HepG2 (cell line): ENCODE measurements around the gene CCSER2. TPM values are rescaled to one million over a fixed set of nuclear protein-coding genes. Genes with fewer than 3 reads are reported as not detected.

Experiments
- ATAC-seq: fragments of 200-7000 bp; cut with Tn5 transposase; 3 replicates; pipeline ENCODE4 v1.9.1; 2020; ENCODE audit warnings: mild to moderate bottlenecking, moderate library complexity
- BruUV-seq: library from RNA; stranded (reverse); fragments of 400-500 nt; replicated peaks from 2 replicates; lab custom pipeline; 2021; lab: Mats Ljungman, UMichigan
- CTCF ChIA-PET: fragments of 300-600 bp; formaldehyde crosslinking; extraction: SDS; loops from one replicate; lab custom pipeline; 2021; ENCODE audit warnings: low total read pairs, inconsistent platforms, low intra/inter-chr PET ratio; lab: Yijun Ruan, JAX
- POLR2A ChIA-PET: fragments of 350-600 bp; sonication (Branson Sonifier 250); formaldehyde crosslinking; loops from one replicate; lab custom pipeline; 2020; ENCODE audit warnings: antibody characterized with exemption, inconsistent platforms; lab: Yijun Ruan, JAX
- DNase-seq: peaks from one replicate; pipeline ENCODE4 v3.0.0-alpha.2; 2015; ENCODE audit warnings: low spot score
- FAIRE-seq: peaks from 3 replicates; lab custom pipeline; 2011; peaks lifted over from hg19 to GRCh38; lab: Jason Lieb, UNC
- H2AFZ ChIP-seq: one replicate; pipeline ENCODE4 v1.6.1; 2011; ENCODE audit warnings: low read length, inconsistent platforms
- H3K27ac ChIP-seq: fragments of 300-600 bp; 3 replicates; pipeline ENCODE4 v1.8.0; 2011; ENCODE audit warnings: mixed run types, mild to moderate bottlenecking, mixed read lengths, low read length, inconsistent platforms; ENCODE audit not compliant: insufficient read depth; ENCODE audit errors: extremely low read length
- H3K27me3 ChIP-seq, 2 experiments: fragments of 200-600 bp in 1 of 2; 2 replicates in 1 of 2; 3 replicates in 1 of 2; pipeline versions ENCODE4 v1.6.0 to v1.8.0; 2011; ENCODE audit warnings: low read length in 2 of 2, mild to moderate bottlenecking in 2 of 2, moderate library complexity in 2 of 2, inconsistent platforms in 1 of 2; ENCODE audit not compliant: insufficient read depth in 2 of 2, control insufficient read depth in 1 of 2
- H3K36me3 ChIP-seq, 2 experiments: fragments of 200-600 bp in 1 of 2; replicated peaks in 1 of 2; 2 replicates in 1 of 2; 3 replicates in 1 of 2; pipeline versions ENCODE4 v1.5.1 to v1.8.0; 2011; ENCODE audit warnings: low read length in 2 of 2, inconsistent platforms in 1 of 2; ENCODE audit not compliant: insufficient read depth in 2 of 2, control insufficient read depth in 1 of 2
- H3K4me1 ChIP-seq: 2 replicates; pipeline ENCODE4 v1.5.1; 2012; ENCODE audit warnings: low read length, inconsistent platforms; ENCODE audit not compliant: insufficient read depth
- H3K4me2 ChIP-seq: 2 replicates; pipeline ENCODE4 v1.6.0; 2011; ENCODE audit warnings: low read depth, low read length, inconsistent platforms
- H3K4me3 ChIP-seq, 3 experiments: fragments of 200-600 bp in 1 of 3; sonication (generic), shearing (Covaris generic) in 1 of 3; replicated peaks in 1 of 3; 2 replicates each; pipeline ENCODE4 v1.5.1; 2011 to 2016; ENCODE audit warnings: low read length in 3 of 3, inconsistent platforms in 2 of 3, low read depth in 2 of 3, mild to moderate bottlenecking in 2 of 3, control low read depth in 1 of 3, mixed read lengths in 1 of 3; ENCODE audit not compliant: insufficient read depth in 1 of 3
- H3K79me2 ChIP-seq: one replicate; pipeline ENCODE4 v1.6.1; 2011; ENCODE audit warnings: low read length, inconsistent platforms; ENCODE audit not compliant: insufficient read depth
- H3K9ac ChIP-seq: 2 replicates; pipeline ENCODE4 v1.6.0; 2011; ENCODE audit warnings: mild to moderate bottlenecking, low read depth, low read length, inconsistent platforms; ENCODE audit not compliant: insufficient read depth
- H3K9me3 ChIP-seq: 2 replicates; pipeline ENCODE4 v1.5.1; 2012; ENCODE audit warnings: mild to moderate bottlenecking, low read length
- H4K20me1 ChIP-seq: 2 replicates; pipeline ENCODE4 v1.6.0; 2011; ENCODE audit warnings: inconsistent platforms, mild to moderate bottlenecking, low read length, moderate library complexity; ENCODE audit not compliant: insufficient read depth
- FOXA3 ChIP-seq: IDR thresholded peaks from 2 replicates; pipeline ENCODE4 v1.6.1; 2016; ENCODE audit warnings: missing genetic modification reagents, missing compliant biosample characterization
- NFYB ChIP-seq: sonication (generic); formaldehyde crosslinking; IDR thresholded peaks from 2 replicates; pipeline ENCODE4 v1.4.0; 2020; ENCODE audit warnings: missing genetic modification reagents
- SP5 ChIP-seq: IDR thresholded peaks from 2 replicates; pipeline ENCODE4 v1.6.1; 2016; ENCODE audit warnings: low read depth, borderline replicate concordance
- ZNF18 ChIP-seq: sonication (generic); formaldehyde crosslinking; IDR thresholded peaks from 2 replicates; pipeline ENCODE4 v1.8.0; 2022; ENCODE audit warnings: mild to moderate bottlenecking, missing genetic modification reagents; ENCODE audit not compliant: insufficient replicate concordance
- ZNF34 ChIP-seq: sonication (generic); formaldehyde crosslinking; IDR thresholded peaks from 2 replicates; pipeline ENCODE4 v1.4.0; 2020; ENCODE audit warnings: mild to moderate bottlenecking, missing genetic modification reagents, borderline replicate concordance
- WGBS: methylation state at CpG from one replicate; pipeline ENCODE4 v1.1.6; 2017; ENCODE audit warnings: low lambda C conversion rate; 5-methylcytosine and 5-hydroxymethylcytosine counted together
- in situ Hi-C: cut with HindIII; loops from 2 replicates; pipeline ENCODE4 v1.10.0; 2017; ENCODE audit warnings: low pct_unique_long_range_greater_than_20kb; ENCODE audit not compliant: extremely low pct_ligation_motif_present
- intact Hi-C: fragments of 100-400 bp; cut with micrococcal nuclease; formaldehyde crosslinking; loops from one replicate; pipeline ENCODE4 v1.10.0; 2022; ENCODE audit not compliant: unreplicated experiment
- polyA plus RNA-seq, 8 experiments: library from polyadenylated mRNA; depleted of rRNA in 3 of 8; stranded (reverse) in 7 of 8; unstranded in 1 of 8; fragments of >200 nt; fragmentation: Illumina TruSeq in 4 of 8; extraction: Trizol in 4 of 8; gene quantifications; 2 replicates each; pipeline versions ENCODE4 v1.2.1 to v1.2.3, GENCODE V29; 2011 to 2016; ENCODE audit warnings: low read depth in 4 of 8, missing spikeins in 1 of 8, mixed read lengths in 1 of 8; ENCODE audit not compliant: insufficient read depth in 1 of 8
- total RNA-seq, 5 experiments: library from RNA; depleted of rRNA; stranded (reverse); fragments of >200 nt; fragmentation: Illumina TruSeq; extraction: Trizol; gene quantifications; 2 replicates each; pipeline ENCODE4 v1.2.3, GENCODE V29; 2016; ENCODE audit warnings: low read depth in 1 of 5
- TF ChIP-seq, protein P1 (sequence below): IDR thresholded peaks from 2 replicates; pipeline ENCODE4 v1.6.1; 2016; ENCODE audit warnings: low read depth, control low read depth

The CCSER2 gene
- total and polyA plus RNA-seq, 2 of the 13 experiments (the other 11 are each of a cell fraction or from before 2014, with no cell fraction given) = 13.3 to 17.2 TPM

- TF ChIP-seq ZNF18 (CRISPR knock-in tag) = no peak
- no peak for TF ChIP-seq NFYB (CRISPR knock-in tag)
- TF ChIP-seq ZNF34 (CRISPR knock-in tag) = no peak
- TF ChIP-seq FOXA3 = no peak
These were observed 171.5 kb downstream of the CCSER2 start (continued) for GRCh38 chr10:84499846-84500245.

DNA sequence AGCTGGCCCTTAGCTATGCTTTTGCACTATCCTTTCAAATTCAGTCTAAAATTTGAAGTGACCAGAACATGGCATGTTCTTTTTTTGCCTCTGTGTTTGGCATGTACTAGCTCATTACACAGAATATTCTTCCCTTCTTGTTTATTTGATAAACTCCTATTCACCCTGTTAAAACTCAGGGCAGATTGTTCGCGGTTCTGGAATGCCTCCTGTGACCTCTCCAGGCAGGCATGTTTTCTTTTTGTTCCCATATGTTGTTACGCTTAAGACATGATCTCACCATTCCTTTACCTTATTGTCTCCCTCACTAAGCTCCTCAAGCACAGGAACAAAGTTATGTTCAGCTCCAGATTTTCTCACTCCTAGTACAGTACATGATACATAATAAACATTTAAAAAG lies 181.7 kb downstream of the CCSER2 start:
- TF ChIP-seq SP5 = no peak
- TF ChIP-seq, protein P1, sequence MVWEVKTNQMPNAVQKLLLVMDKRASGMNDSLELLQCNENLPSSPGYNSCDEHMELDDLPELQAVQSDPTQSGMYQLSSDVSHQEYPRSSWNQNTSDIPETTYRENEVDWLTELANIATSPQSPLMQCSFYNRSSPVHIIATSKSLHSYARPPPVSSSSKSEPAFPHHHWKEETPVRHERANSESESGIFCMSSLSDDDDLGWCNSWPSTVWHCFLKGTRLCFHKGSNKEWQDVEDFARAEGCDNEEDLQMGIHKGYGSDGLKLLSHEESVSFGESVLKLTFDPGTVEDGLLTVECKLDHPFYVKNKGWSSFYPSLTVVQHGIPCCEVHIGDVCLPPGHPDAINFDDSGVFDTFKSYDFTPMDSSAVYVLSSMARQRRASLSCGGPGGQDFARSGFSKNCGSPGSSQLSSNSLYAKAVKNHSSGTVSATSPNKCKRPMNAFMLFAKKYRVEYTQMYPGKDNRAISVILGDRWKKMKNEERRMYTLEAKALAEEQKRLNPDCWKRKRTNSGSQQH (CRISPR knock-in tag) = no peak
- TF ChIP-seq, all 625 proteins: peak for 0
- peaks cover 2 to 12% of the 10 kb centered on the region in 2 experiments for H3K36me3 ChIP-seq
- no peaks in the 10 kb centered on the region for H3K9me3 ChIP-seq
- no peaks in the 10 kb centered on the region for H4K20me1 ChIP-seq
- FAIRE-seq (no peak), ATAC-seq (no peak), DNase-seq (no peak)
- no peak overlapping the region for H3K4me2 ChIP-seq
- in situ Hi-C loops (no loop called here), intact Hi-C loops (no loop called here)
- H3K79me2 ChIP-seq = no peaks in the 10 kb centered on the region
- H3K27ac ChIP-seq = no peak overlapping the region
- H3K9ac ChIP-seq = no peak overlapping the region
- BruUV-seq = no TSS peak
- ChIA-PET POLR2A (interaction anchor here (1.6 kb wide), 1 partner anchor 13 kb away, joined by 6 read pairs; no protein-coding TSS in a partner anchor), CTCF (no interaction called here)
- H3K4me3 ChIP-seq = no peak overlapping the region
- WGBS = 97% methylated on average over 3 of the region's 3 CpGs
- no peak overlapping the region for H2AFZ ChIP-seq
- no peaks in the 10 kb centered on the region for H3K27me3 ChIP-seq
- H3K4me1 ChIP-seq = no peaks in the 10 kb centered on the region; the same call in 1 of the 2 replicates
